ENCODE measurements around the gene AFF3. TPM values are rescaled to one million over a fixed set of nuclear protein-coding genes. Genes with fewer than 3 reads are reported as not detected.
"Not testable (repeated sequence)": the region's sequence is repeated elsewhere in the genome, so short reads cannot be mapped to it uniquely, and the experiment has no call there.

Gene AFF3
- total RNA-seq, 4 donors from 2014 or later: 5.3 to 216 (median 12.5) TPM

- no peaks in the 10 kb centered on the region for H3K36me3 ChIP-seq
- TF ChIP-seq CTCF (IDR thresholded peaks at IDR 0.05) (no peak), POLR2A (IDR thresholded peaks at IDR 0.05) (no peak)
- peaks cover 0 to 7% (median 4%) of the 10 kb centered on the region in 4 donors for H3K4me1 ChIP-seq
- no peak overlapping the region for H3K4me3 ChIP-seq
- no peak for DNase-seq
- no peaks in the 10 kb centered on the region for H3K27me3 ChIP-seq
- H3K9me3 ChIP-seq: no peaks in the 10 kb centered on the region
- peak overlapping the region in 1 of 4 donors; percentile 71 for H3K27ac ChIP-seq
Observed at GRCh38 chr2:100106460-100106859, 35.9 kb downstream of the AFF3 start.

- Histone ChIP-seq H3K4me3 (peak overlapping the region; percentile 40 to 65 (median 60)), H3K9me3 (no peaks in the 10 kb centered on the region), H3K27me3 (no peaks in the 10 kb centered on the region), H3K36me3 (no peaks in the 10 kb centered on the region), H3K27ac (peak overlapping the region in 3 of 4 donors; percentile 65 to 71 (median 71)), H3K4me1 (peaks cover 0 to 4% (median 3%) of the 10 kb centered on the region in 4 donors)
- TF ChIP-seq CTCF (IDR thresholded peaks at IDR 0.05) (no peak), POLR2A (IDR thresholded peaks at IDR 0.05) (no peak)
- DNase-seq: no peak
Observed at GRCh38 chr2:100105678-100106054, 36.7 kb downstream of the AFF3 start.

- Histone ChIP-seq H3K4me3 (peak overlapping the region; percentile 40 to 65 (median 60)), H3K27ac (peak overlapping the region; percentile 35 to 71 (median 68)), H3K9me3 (no peaks in the 10 kb centered on the region), H3K36me3 (no peaks in the 10 kb centered on the region), H3K27me3 (no peaks in the 10 kb centered on the region), H3K4me1 (peaks cover 0 to 4% (median 3%) of the 10 kb centered on the region in 4 donors)
- TF ChIP-seq POLR2A (IDR thresholded peaks at IDR 0.05) (no peak), CTCF (IDR thresholded peaks at IDR 0.05) (no peak)
- DNase-seq: no peak
Observed at GRCh38 chr2:100104718-100105677, 37.4 kb downstream of the AFF3 start.

- H3K27ac ChIP-seq, H3K9me3 ChIP-seq, H3K4me1 ChIP-seq, H3K36me3 ChIP-seq, H3K27me3 ChIP-seq, DNase-seq: not testable (repeated sequence)
- peak overlapping the region in 3 of 4 donors; percentile 34 to 65 (median 63) for H3K4me3 ChIP-seq
Observed at GRCh38 chr2:100104265-100104664, 38.1 kb downstream of the AFF3 start.

- peak overlapping the region in 3 of 4 donors; percentile 9 to 63 (median 34) for H3K4me3 ChIP-seq
- H3K4me1 ChIP-seq, H3K27ac ChIP-seq: not testable (repeated sequence)
Observed at GRCh38 chr2:100103527-100104252, 38.7 kb downstream of the AFF3 start.

GRCh38 chr2:100102466-100103180 lies 39.8 kb downstream of the AFF3 start:
- not testable (repeated sequence) for H3K4me1 ChIP-seq, H3K36me3 ChIP-seq, H3K9me3 ChIP-seq, DNase-seq, H3K4me3 ChIP-seq, H3K27me3 ChIP-seq, H3K27ac ChIP-seq

More at GRCh38 chr2:100103527-100104252, 38.7 kb downstream of the AFF3 start:
- not testable (repeated sequence) for H3K27me3 ChIP-seq, H3K36me3 ChIP-seq, DNase-seq, H3K9me3 ChIP-seq

- not testable (repeated sequence) for H3K36me3 ChIP-seq, DNase-seq, H3K4me1 ChIP-seq, H3K27me3 ChIP-seq, H3K27ac ChIP-seq, H3K4me3 ChIP-seq, H3K9me3 ChIP-seq
Observed at GRCh38 chr2:100098855-100099254, 43.5 kb downstream of the AFF3 start.

GRCh38 chr2:100097611-100098294 lies 44.6 kb downstream of the AFF3 start:
- DNase-seq, H3K4me1 ChIP-seq, H3K9me3 ChIP-seq, H3K27ac ChIP-seq, H3K4me3 ChIP-seq, H3K27me3 ChIP-seq, H3K36me3 ChIP-seq: not testable (repeated sequence)

- not testable (repeated sequence) for H3K27me3 ChIP-seq, H3K9me3 ChIP-seq, H3K4me3 ChIP-seq, H3K27ac ChIP-seq, H3K4me1 ChIP-seq, DNase-seq, H3K36me3 ChIP-seq
Observed at GRCh38 chr2:100095845-100096244, 46.5 kb downstream of the AFF3 start.

GRCh38 chr2:100091807-100092206 lies 50.6 kb downstream of the AFF3 start:
- H3K4me1 ChIP-seq, H3K27ac ChIP-seq, H3K36me3 ChIP-seq, DNase-seq, H3K27me3 ChIP-seq, H3K9me3 ChIP-seq, H3K4me3 ChIP-seq: not testable (repeated sequence)
